Nephron progenitor cell (in vitro differentiated cells): ENCODE data around the gene ISG20.

ENCODE experiments used
- DNase-seq: peaks from one replicate; pipeline ENCODE4 v3.0.0; 2021
- H3K27ac Mint-ChIP-seq: 2 replicates; pipeline ENCODE4 v1.8.0; 2021; ENCODE audit warnings: mild to moderate bottlenecking, moderate library complexity, mixed read lengths
- H3K27me3 Mint-ChIP-seq: 2 replicates; pipeline ENCODE4 v1.8.0; 2021; ENCODE audit warnings: mild to moderate bottlenecking, low read depth, mixed read lengths; ENCODE audit not compliant: poor library complexity
- H3K36me3 Mint-ChIP-seq: 2 replicates; pipeline ENCODE4 v1.8.0; 2021; ENCODE audit warnings: low read depth, mixed read lengths
- H3K4me1 Mint-ChIP-seq: 2 replicates; pipeline ENCODE4 v1.8.0; 2021; ENCODE audit warnings: mixed read lengths
- H3K4me3 Mint-ChIP-seq: 2 replicates; pipeline ENCODE4 v1.8.0; 2021; ENCODE audit warnings: mild to moderate bottlenecking, moderate library complexity, mixed read lengths
- H3K9me3 Mint-ChIP-seq: 2 replicates; pipeline ENCODE4 v1.8.0; 2021; ENCODE audit warnings: mild to moderate bottlenecking, moderate library complexity, mixed read lengths
- TF ChIP-seq, protein P1 (sequence below): fragments of 200-600 bp; sonication (generic); IDR thresholded peaks from 2 replicates; pipeline ENCODE4 v1.5.0; 2021; ENCODE audit warnings: antibody characterized with exemption

ISG20 gene

DNA sequence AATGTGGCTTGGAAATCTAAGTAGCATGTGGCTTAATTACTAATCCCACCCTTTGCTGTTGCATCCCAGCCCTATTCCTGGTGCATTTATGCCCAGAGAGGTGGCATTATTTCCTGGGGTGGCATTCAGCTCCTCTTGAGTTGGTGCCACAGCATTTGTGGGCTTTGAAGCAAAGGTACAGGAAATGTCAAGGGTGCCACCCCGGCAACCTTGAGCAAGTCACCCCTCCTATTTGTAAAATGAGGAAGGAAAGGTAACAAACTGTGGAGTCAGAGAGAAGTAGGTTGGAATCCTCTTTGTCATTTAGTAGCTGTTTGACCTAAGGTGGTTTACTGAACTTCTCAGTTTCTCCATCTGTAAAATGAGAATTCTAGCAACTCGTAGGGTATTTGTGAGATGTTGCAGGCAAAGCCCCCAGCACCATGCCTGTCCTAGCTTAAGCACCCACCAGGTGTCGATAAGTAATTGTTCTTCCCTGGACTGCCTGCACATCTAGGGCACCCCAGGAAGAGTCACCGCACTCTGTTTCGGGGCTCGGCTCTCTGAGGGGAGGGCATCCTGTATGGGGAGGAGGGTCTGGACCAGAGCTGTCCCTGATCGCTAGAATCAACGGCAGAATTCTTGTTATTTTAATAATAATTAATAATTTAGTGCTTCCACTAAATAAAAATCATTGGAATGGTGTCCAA lies 17.1 kb downstream of the ISG20 start:
- H3K36me3 Mint-ChIP-seq, result no peaks in the 10 kb centered on the region

DNA sequence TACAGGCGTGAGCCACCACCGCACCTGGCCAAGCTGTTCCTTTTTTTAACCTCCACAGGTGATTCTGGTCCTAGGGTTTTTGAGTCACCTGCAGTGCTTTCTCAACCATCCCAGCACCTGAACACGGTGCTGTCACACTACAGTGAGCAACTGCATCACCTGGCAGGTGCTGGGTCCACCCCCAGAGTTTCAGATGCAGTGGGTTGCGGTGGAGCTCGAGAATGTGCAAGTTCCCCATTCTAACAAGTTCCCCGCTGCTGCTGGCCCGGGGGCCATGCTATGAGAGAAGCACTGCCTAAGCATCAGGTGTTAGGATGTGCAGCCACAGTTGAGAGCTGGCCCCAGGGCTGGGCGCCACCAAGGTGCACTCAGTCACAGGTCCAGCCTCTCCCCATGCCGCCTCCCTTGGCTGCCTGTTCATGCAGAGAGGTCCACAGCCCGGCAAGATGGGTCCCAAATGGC lies 18.0 kb downstream of the ISG20 start:
- no peak for DNase-seq
- Mint-ChIP-seq H3K27ac (no peak overlapping the region), H3K4me1 (peaks cover 15% of the 10 kb centered on the region), H3K36me3 (no peaks in the 10 kb centered on the region), H3K27me3 (peaks cover 29% of the 10 kb centered on the region), H3K9me3 (no peaks in the 10 kb centered on the region), H3K4me3 (no peak overlapping the region)
- TF ChIP-seq, protein P1, sequence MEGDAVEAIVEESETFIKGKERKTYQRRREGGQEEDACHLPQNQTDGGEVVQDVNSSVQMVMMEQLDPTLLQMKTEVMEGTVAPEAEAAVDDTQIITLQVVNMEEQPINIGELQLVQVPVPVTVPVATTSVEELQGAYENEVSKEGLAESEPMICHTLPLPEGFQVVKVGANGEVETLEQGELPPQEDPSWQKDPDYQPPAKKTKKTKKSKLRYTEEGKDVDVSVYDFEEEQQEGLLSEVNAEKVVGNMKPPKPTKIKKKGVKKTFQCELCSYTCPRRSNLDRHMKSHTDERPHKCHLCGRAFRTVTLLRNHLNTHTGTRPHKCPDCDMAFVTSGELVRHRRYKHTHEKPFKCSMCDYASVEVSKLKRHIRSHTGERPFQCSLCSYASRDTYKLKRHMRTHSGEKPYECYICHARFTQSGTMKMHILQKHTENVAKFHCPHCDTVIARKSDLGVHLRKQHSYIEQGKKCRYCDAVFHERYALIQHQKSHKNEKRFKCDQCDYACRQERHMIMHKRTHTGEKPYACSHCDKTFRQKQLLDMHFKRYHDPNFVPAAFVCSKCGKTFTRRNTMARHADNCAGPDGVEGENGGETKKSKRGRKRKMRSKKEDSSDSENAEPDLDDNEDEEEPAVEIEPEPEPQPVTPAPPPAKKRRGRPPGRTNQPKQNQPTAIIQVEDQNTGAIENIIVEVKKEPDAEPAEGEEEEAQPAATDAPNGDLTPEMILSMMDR, result no peak

More for the DNA sequence above, 17.1 kb downstream of the ISG20 start:
- no peak for DNase-seq
- Mint-ChIP-seq H3K27me3 (peaks cover 23% of the 10 kb centered on the region), H3K4me3 (no peak overlapping the region), H3K9me3 (no peaks in the 10 kb centered on the region), H3K27ac (no peak overlapping the region), H3K4me1 (peaks cover 15% of the 10 kb centered on the region)
- TF ChIP-seq, protein P1, result no peak

DNA sequence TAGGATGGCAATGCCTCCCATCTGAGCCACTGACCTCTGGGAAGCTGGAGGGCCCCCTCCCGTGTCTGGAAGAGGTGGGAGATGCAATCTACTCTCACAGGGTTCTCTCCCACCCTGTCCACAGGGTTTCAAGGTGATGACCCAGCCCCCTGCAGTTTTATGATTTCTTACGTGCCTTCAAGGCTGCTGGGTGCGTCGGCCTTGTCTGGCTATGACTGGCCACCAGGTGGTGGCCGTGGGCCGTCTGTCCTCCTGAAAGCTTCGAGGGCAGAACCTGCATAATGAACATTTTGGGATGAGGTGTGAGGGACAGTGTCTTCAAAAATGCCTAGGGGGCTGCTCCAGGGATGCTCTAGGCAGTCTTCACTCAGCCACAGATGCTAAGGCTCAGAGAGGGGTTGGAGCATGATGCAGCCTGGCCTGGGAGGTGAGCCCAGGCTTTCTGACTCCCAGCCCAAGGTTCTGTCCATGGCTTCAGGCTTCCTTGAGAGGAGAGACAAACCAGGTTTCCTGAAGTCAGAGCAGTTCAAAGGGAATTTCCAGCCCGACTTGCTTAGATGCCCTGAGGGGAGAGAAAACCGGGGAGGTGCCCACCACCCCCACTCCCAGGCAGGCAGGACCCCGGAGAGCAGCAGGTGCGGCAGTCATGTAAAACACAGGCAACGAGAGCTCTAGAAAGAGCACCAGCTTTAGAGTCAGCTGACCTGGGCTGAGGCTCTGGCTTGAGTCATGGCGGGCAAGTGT lies 18.7 kb downstream of the ISG20 start:
- H3K9me3 Mint-ChIP-seq, result peaks cover 5% of the 10 kb centered on the region
- peak; percentile 63 for DNase-seq
- peaks cover 15% of the 10 kb centered on the region for H3K4me1 Mint-ChIP-seq
- no peak overlapping the region for H3K4me3 Mint-ChIP-seq
- peak overlapping the region; percentile 44 for H3K27ac Mint-ChIP-seq
- TF ChIP-seq, protein P1, result peak; percentile 80
- H3K36me3 Mint-ChIP-seq, result no peaks in the 10 kb centered on the region
- peaks cover 36% of the 10 kb centered on the region for H3K27me3 Mint-ChIP-seq

DNA sequence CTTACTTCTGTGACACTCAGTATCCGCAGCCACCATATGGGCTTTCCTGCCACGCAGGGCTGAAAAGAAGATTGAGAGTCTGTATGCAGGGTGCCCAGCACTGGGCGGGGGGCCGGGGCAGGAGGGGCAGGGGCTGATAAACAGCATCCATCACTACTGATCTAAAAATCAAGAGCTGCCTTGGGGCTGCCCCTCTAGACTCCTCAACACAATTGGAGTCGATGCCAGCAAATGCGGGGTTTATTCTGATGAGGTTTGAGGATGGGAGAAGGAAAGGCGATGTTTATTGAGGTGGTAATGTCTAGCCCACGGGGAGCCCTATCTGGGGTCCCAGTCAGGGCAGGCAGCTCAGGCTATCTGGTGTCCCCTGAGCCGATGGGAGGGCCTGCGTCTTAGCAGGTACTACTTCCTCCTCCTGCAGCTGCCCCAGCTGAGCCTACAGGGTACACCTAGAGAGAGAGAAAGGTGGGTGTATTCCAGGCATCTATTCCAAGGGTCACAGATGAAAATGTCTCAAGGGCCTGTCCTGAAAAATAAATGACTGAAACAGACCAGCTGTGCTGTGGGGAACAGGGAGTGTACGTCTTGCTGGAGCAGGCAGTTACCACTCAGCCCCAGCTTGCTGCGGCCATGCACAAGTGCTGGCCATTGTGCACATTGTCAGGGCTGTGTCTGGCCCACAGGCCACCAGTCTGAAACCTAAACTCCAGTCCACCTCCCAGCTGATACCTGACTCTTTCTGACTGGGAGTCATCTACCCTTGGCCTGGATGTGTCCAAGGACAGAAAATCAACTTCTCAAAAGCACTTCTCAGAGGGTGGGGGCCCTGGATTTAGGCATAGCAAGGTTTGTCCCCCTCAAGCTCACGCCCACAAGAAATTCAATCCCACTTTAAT lies 19.5 kb downstream of the ISG20 start:
- H3K9me3 Mint-ChIP-seq, result peaks cover 10% of the 10 kb centered on the region
- H3K36me3 Mint-ChIP-seq, result no peaks in the 10 kb centered on the region
- H3K27ac Mint-ChIP-seq, result no peak overlapping the region
- H3K27me3 Mint-ChIP-seq, result peaks cover 41% of the 10 kb centered on the region
- DNase-seq, result no peak
- H3K4me1 Mint-ChIP-seq, result peaks cover 15% of the 10 kb centered on the region
- no peak overlapping the region for H3K4me3 Mint-ChIP-seq
- TF ChIP-seq, protein P1, result no peak

DNA sequence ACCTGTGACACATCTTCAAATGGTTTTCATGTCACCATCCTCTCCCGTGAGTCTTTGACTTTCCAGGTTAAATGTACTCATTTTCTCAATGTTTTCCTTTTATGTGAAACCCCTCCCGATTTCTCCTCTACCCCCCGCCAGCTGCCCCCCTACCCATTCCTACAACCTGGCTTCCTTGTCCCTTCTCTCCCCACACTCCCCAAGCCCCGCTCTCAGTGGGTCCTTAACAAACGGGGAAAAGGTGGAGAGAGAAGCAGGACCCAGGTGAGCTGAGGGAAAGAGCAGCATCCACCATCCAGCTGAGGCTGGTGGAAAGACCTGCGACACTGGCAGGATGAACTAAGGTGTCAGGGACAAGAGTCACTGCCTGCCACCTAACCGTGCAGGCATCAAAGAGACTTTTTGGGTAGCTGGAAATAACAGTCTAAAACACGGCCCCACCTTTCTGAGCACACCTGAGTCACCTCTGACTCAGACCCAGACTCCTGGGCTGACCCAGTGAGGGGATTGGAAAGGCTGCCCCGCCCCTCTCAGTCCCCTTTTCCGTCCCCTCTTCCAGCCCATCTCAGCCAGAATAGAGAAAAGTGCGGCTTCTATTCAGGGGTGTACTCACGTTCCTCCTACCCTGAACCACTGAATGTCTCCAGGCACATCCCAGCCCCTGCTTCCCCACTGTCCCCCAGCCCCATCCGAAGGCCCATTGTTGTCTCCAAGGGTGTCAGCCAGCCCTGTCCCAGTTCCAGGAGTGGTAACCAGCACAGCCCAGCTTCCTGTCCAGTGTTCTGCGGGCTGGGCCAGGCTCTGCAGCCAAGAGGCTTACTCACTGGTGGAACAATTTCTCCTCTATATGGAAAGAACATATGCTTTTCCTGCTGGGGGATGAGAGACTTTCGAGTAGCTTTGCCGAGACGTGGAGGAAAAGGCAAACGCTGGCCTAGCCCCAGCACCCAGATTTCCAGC lies 20.4 kb downstream of the ISG20 start:
- no peak for DNase-seq
- TF ChIP-seq, protein P1, result no peak
- no peak overlapping the region for H3K27ac Mint-ChIP-seq
- no peak overlapping the region for H3K4me3 Mint-ChIP-seq
- peaks cover 10% of the 10 kb centered on the region for H3K9me3 Mint-ChIP-seq
- no peaks in the 10 kb centered on the region for H3K36me3 Mint-ChIP-seq
- peaks cover 15% of the 10 kb centered on the region for H3K4me1 Mint-ChIP-seq
- H3K27me3 Mint-ChIP-seq, result peaks cover 41% of the 10 kb centered on the region
